GM15510 (cell line): ENCODE measurements around the gene ABCA12.

Experiments
- POLR2A ChIP-seq: IDR thresholded peaks from 3 replicates; pipeline ENCODE4 v1.6.1; 2011; ENCODE audit warnings: borderline replicate concordance; ENCODE audit not compliant: insufficient read length; ENCODE audit errors: extremely low read depth

The ABCA12 gene

DNA sequence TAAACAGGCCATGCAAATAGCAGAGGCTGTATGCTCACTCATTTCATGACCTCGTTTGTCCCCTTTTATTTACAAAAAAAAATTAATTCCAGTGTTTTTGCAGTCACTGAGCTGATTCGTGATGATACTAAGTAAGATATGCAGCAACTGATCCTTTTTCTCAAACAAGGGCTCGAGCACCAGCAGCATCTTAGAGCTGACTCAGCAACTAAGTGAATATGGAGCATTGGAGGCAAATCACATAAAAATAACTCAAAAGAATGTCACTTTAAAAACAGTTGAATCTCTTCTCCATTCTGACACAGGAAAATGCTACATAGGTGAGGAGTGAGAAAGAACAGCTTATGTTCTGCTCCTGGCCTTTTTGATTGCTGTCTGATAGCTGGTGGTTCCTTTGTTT lies 152.8 kb downstream of the ABCA12 start:
- no peak for TF ChIP-seq POLR2A

DNA sequence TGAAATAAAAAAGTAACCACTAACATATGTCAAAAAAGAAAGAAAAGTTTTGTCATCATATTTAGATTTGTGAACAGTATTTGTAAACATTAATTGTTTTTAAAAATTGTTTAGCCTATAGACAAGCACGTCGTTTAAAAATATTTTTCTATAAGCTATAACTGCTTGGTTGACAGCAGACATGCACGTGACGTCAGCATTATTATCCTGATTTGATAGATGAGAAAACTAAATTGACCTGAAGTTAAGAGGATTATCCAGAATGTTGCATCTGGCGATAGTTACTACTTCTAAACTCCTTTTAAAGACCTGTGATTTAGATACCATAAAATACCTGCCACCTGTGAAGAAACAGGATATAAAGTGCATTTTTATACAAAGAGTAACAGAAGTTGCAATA lies 172.0 kb downstream of the ABCA12 start:
- TF ChIP-seq POLR2A: no peak

DNA sequence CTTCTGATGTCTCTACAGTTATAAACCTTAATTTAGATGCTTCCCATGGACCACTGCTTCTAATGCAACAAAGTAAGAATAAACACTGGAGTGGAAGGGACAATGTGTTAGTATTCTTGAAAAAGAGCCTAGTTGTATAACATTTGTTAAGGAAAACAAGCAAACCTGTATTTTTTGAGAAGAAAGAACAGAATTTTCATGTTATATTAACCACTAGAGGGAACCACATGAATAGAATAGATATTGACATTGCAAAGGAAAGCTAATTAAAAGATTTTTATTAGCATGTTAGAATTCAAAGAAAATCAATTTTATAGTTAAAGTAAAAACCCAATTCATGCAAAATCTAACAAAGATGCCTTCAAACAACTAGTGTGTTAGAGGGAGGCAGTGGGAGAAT lies 177.7 kb downstream of the ABCA12 start:
- no peak for TF ChIP-seq POLR2A

DNA sequence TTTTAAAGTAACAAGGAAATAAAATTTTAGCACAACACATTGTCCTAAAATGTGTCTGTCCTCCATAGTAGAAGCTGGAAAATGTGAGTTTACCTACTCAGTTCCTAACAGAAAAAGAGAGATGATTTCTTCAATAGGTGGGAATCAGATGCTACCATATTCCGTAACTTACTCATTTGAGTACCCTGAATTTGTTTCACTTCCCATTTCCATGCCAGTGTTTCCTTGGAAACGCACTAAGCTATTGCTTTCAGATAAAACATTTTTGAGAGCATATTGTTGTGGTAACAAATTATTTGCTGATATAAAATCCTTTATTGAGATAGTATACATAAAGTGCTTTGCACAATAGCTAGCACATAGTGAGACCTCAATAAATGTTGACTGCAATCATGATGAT lies 191.5 kb downstream of the ABCA12 start:
- TF ChIP-seq POLR2A: no peak

DNA sequence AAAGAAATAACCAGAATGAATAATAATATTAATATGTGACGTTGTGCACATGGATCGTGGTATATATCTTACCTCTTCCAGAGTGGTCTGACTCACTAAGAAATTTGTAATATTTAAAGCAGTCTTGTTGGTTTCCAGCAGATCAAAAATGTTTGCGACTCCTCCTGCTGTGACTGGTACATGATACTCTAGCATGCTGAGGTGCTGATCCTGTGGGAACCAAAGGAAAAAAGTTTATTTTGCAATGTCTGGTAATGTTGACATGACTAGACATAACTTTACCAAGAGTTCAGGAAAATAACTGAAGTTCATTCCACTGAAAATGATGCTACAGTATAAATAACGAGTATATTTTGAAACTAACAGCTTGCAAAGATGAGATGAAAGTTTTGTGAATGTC lies 204.4 kb downstream of the ABCA12 start:
- TF ChIP-seq POLR2A: no peak

DNA sequence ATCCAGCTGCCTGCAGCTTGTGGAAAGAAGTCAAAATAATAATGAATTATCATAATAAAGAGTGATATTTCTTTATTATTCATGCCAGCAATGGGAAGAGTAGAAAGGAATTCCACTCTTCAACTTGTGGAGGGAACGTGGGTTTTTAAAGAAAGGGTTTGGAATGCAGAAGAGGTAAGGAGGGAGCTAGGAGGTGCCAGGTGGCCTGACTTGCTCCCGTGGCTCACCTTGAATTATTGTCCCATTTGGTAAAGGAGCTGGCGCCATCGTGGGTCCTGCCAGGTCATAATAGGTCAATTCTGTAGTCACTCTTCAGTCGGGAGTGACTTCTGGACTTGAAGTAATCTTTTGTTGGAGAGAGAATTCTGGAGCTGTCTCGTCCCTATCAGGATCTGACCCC lies 233.8 kb downstream of the ABCA12 start:
- no peak for TF ChIP-seq POLR2A

DNA sequence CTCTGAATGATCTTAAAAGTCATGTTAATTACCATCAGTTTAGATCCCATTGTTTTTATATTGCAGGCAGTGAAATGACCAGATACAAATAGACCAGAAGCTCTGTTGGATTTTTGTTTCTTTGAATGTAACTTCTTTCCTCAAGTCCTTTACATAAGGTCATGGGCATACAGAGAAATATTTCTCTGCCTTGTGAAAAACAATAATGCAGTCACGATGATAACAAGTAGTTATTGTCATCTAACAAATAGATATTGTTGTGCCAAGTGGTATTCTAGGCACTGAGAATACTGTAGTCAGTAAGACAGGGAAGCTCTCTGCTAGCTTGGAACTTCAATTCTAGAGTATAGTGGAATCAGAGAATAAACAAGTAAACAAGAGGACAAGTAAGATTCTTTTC lies 234.2 kb downstream of the ABCA12 start:
- TF ChIP-seq POLR2A: no peak

DNA sequence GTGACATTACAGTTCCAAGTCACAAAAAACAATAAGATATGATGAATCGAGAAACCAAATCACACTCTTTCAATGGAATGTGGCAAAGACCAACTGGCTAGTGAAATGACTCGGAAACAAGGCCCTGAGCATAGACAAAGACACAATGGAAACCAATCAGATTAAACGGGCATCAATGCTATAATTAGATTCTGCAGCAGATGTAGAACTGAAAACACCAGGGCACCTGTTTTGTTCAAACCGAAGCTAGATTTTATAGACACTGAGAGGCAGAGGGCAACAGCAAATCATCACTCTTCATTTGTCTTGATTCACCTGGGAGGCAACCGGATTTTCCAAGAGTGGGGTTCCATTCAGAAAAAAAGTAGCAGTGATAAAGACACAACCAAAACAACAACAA lies 236.1 kb downstream of the ABCA12 start:
- no peak for TF ChIP-seq POLR2A

DNA sequence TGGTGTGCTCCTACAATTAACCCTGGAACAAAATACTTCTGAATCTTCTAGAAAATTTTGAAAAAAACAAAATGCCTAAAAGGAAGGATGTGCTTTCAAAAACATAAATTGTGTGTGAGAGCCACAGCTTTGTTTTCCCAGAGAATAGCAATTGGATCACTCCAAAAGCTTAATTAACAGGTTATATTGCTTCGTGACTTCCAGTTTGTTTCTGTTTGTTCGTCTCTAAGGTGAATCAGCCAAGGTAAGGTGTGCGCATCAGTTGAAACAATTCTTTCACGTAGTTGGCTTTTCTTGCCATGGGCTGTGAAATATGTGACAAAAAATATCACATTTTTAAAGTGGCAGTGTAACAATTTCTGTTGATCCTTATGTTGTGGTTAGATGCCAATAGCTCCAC lies 238.7 kb downstream of the ABCA12 start:
- TF ChIP-seq POLR2A: no peak

DNA sequence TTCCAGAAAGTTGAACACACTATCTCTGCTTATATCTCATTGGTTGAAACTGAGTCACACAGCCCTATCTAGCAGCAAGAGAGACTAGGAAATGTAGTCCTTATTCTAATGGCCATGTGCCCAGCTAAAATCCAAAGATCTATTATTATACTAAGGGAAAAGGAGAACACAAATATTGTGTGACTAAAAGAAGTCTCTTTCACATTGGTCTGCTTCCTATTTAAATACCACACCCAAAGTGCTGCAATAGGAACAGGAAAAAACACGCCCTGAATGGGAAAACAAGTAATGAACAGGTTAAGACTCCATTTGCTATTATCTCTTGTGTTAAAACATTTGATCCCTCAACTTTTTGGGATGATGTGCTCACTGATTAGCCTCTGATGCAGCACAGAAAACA lies 242.2 kb downstream of the ABCA12 start:
- TF ChIP-seq POLR2A: no peak

DNA sequence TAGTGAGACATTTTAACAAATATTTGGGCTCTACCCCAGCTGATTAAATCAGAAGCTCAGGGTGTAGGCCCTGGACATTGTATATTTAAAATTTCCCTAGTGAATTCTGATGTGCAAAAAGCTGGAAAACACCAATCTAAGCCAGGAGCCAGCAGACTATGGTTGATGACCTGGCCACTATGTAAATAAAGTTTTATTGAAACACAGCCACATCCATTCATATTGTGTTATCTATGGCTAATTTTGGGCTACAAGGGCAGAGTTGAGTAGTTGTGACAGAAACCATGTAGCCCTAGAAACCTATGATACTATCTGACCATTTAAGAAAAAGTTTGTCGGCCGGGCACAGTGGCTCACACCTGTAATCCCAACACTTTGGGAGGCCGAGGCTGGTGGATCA lies 243.0 kb downstream of the ABCA12 start:
- no peak for TF ChIP-seq POLR2A

DNA sequence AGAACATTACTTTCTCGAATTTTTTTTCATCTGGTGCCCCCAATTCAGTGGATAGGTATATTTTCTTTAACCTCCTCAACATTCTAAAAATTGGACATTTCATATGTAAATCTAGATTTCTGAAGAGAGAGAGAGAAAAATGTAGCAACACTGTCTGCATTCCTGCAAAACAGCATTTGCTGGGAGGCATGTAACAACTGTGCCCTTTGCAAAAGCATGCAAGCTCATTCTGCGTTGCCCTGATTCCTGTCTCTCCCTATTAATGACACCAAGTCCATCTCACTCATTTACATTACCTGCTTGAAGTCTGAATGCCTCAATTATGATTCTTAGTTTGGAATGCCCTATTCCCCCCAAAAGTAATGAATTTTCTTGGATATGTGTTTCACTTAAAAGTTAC lies 249.1 kb downstream of the ABCA12 start:
- TF ChIP-seq POLR2A: no peak

DNA sequence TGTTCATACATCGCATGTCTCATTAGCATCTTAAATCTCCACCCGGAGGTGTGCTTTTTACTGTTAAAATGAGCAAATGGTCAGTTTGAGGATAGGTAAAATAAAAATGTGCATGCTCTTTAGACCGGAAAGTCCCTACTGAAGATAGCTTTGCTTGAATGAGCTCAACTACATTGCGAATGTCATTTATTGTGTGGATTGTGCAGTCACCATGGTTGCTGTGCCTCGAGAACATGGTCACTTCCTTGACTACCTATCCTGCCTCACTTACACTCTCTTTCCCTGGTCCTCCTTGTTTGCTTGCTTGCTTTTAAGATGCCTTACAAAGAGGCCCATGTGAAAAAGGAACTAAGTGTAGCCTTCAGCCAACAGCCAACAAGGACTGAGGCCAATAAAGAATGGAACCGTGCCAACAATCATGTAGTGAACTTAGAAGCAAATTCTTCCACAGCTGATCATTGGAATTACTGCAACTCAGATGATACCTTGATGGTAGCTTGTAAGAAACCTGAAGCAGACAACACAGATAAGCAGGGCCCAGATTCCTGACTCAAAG lies 256.7 kb downstream of the ABCA12 start:
- TF ChIP-seq POLR2A: no peak
